ENCODE results near the gene MIOS. TPM values are rescaled to one million over a fixed set of nuclear protein-coding genes. Genes with fewer than 3 reads are reported as not detected.

The MIOS gene
- 18.0 to 19.4 TPM (median 18.2 TPM) in 5 replicates for total RNA-seq (2022; extraction: Qiagen RNA extraction)

GRCh38 chr7:7566651-7567611, at the start of gene MIOS:
MIOS (plus strand) TSS chr7:7566884; CDS start chr7:7572476, 5,592 bp downstream.

GRCh38 chr7:7535691-7536090, 31.0 kb upstream of the MIOS start, which contains the start of gene COL28A1:
COL28A1 (minus strand) TSS chr7:7535873; CDS start chr7:7532875, 2,998 bp downstream.

GRCh38 chr7:7640221-7641128, 73.8 kb downstream of the MIOS start, which contains the start of gene UMAD1:
UMAD1 (plus strand) TSS chr7:7640752; CDS start chr7:7673372, 32,620 bp downstream.

Other genes with a start within 250 kb of the MIOS start
- 0.45 to 0.98 TPM (median 0.65 TPM) in 5 replicates for gene COL28A1, start 31.0 kb upstream of the MIOS start, total RNA-seq (2022; extraction: Qiagen RNA extraction)
- 8.8 to 11.3 TPM (median 11.2 TPM) in 5 replicates for gene UMAD1, start 73.9 kb downstream of the MIOS start, total RNA-seq (2022; extraction: Qiagen RNA extraction)
- 85.3 to 104 TPM (median 100 TPM) in 5 replicates for gene RPA3, start 151.7 kb downstream of the MIOS start, total RNA-seq (2022; extraction: Qiagen RNA extraction)